IgD-negative memory B cell (primary cell): ENCODE results near the gene RIPPLY1. TPM values are rescaled to one million over a fixed set of nuclear protein-coding genes. Genes with fewer than 3 reads are reported as not detected.

Experiments used
- H3K27ac Mint-ChIP-seq, 3 donors: one replicate each; pipeline ENCODE4 v1.8.0; 2020 to 2022; ENCODE audit warnings: mild to moderate bottlenecking in 3 of 3, mixed read lengths in 3 of 3, moderate library complexity in 1 of 3
- H3K27me3 Mint-ChIP-seq: one replicate; pipeline ENCODE4 v1.8.0; 2021; ENCODE audit warnings: mixed read lengths
- H3K36me3 Mint-ChIP-seq: one replicate; pipeline ENCODE4 v1.8.0; 2020; ENCODE audit warnings: mild to moderate bottlenecking, mixed read lengths
- H3K4me1 Mint-ChIP-seq, 3 donors: one replicate each; pipeline ENCODE4 v1.8.0; 2020 to 2022; ENCODE audit warnings: mixed read lengths in 3 of 3, mild to moderate bottlenecking in 1 of 3
- H3K4me3 Mint-ChIP-seq, 4 donors: one replicate each; pipeline ENCODE4 v1.8.0; 2020 to 2022; ENCODE audit warnings: mild to moderate bottlenecking in 4 of 4, mixed read lengths in 4 of 4, moderate library complexity in 3 of 4
- H3K9me3 Mint-ChIP-seq, 3 donors: one replicate each; pipeline ENCODE4 v1.8.0; 2020 to 2021; ENCODE audit warnings: mixed read lengths in 3 of 3, mild to moderate bottlenecking in 1 of 3
- polyA plus RNA-seq: library from polyadenylated mRNA; unstranded; fragments of 300-500 nt; fragmentation: Illumina TruSeq; gene quantifications from one replicate; pipeline ENCODE4 v1.2.3, GENCODE V29; 2021

Gene RIPPLY1
- polyA plus RNA-seq: not detected

GRCh38 chrX:106903291-106903824 is at the start of gene RIPPLY1:
TSS of gene RIPPLY1 (minus strand) at chrX:106903341. CDS start at chrX:106903287, 54 bp downstream.
- Mint-ChIP-seq H3K9me3 (no peaks in the 10 kb centered on the region), H3K27ac (no peak within 1 kb of the TSS), H3K4me3 (no peak within 1 kb of the TSS), H3K36me3 (no peaks in the 10 kb centered on the region), H3K27me3 (peaks cover 1% of the 10 kb centered on the region), H3K4me1 (no peaks in the 10 kb centered on the region)

GRCh38 chrX:106952538-106952937 is 49.4 kb upstream of the RIPPLY1 start:
- no peaks in the 10 kb centered on the region for H3K9me3 Mint-ChIP-seq
- no peak overlapping the region for H3K4me3 Mint-ChIP-seq
- H3K36me3 Mint-ChIP-seq: no peaks in the 10 kb centered on the region
- no peaks in the 10 kb centered on the region for H3K4me1 Mint-ChIP-seq
- H3K27me3 Mint-ChIP-seq: no peaks in the 10 kb centered on the region
- H3K27ac Mint-ChIP-seq: no peak overlapping the region

GRCh38 chrX:106952089-106952488 is 48.9 kb upstream of the RIPPLY1 start:
- Mint-ChIP-seq H3K27me3 (no peaks in the 10 kb centered on the region), H3K36me3 (no peaks in the 10 kb centered on the region), H3K27ac (no peak overlapping the region)

GRCh38 chrX:106951230-106951629 is 48.1 kb upstream of the RIPPLY1 start:
- Mint-ChIP-seq H3K36me3 (no peaks in the 10 kb centered on the region), H3K4me1 (no peaks in the 10 kb centered on the region), H3K27me3 (peaks cover 1% of the 10 kb centered on the region), H3K4me3 (no peak overlapping the region), H3K27ac (no peak overlapping the region), H3K9me3 (no peaks in the 10 kb centered on the region)

More at GRCh38 chrX:106952089-106952488, 48.9 kb upstream of the RIPPLY1 start:
- no peak overlapping the region for H3K4me3 Mint-ChIP-seq
- H3K9me3 Mint-ChIP-seq: no peaks in the 10 kb centered on the region
- no peaks in the 10 kb centered on the region for H3K4me1 Mint-ChIP-seq

GRCh38 chrX:106950381-106950780 is 47.2 kb upstream of the RIPPLY1 start:
- Mint-ChIP-seq H3K27ac (no peak overlapping the region), H3K9me3 (no peaks in the 10 kb centered on the region), H3K27me3 (peaks cover 1% of the 10 kb centered on the region), H3K36me3 (no peaks in the 10 kb centered on the region), H3K4me3 (no peak overlapping the region), H3K4me1 (no peaks in the 10 kb centered on the region)

GRCh38 chrX:106949366-106949765 is 46.2 kb upstream of the RIPPLY1 start:
- Mint-ChIP-seq H3K27me3 (peaks cover 1% of the 10 kb centered on the region), H3K4me3 (no peak overlapping the region), H3K9me3 (no peaks in the 10 kb centered on the region), H3K4me1 (no peaks in the 10 kb centered on the region), H3K27ac (no peak overlapping the region), H3K36me3 (no peaks in the 10 kb centered on the region)

- Mint-ChIP-seq H3K4me3 (no peak overlapping the region), H3K9me3 (no peaks in the 10 kb centered on the region), H3K27me3 (peaks cover 1% of the 10 kb centered on the region), H3K36me3 (no peaks in the 10 kb centered on the region), H3K4me1 (no peaks in the 10 kb centered on the region), H3K27ac (no peak overlapping the region)
These were observed 45.5 kb upstream of the RIPPLY1 start for GRCh38 chrX:106948641-106949040.

- Mint-ChIP-seq H3K36me3 (no peaks in the 10 kb centered on the region), H3K27ac (no peak overlapping the region), H3K4me3 (no peak overlapping the region), H3K4me1 (no peaks in the 10 kb centered on the region), H3K27me3 (peaks cover 1% of the 10 kb centered on the region), H3K9me3 (no peaks in the 10 kb centered on the region)
These were observed 43.3 kb upstream of the RIPPLY1 start for GRCh38 chrX:106946464-106946863.

GRCh38 chrX:106940068-106940467 is 36.9 kb upstream of the RIPPLY1 start:
- no peaks in the 10 kb centered on the region for H3K4me1 Mint-ChIP-seq
- no peak overlapping the region for H3K27ac Mint-ChIP-seq
- no peaks in the 10 kb centered on the region for H3K27me3 Mint-ChIP-seq
- H3K36me3 Mint-ChIP-seq: no peaks in the 10 kb centered on the region
- H3K9me3 Mint-ChIP-seq: no peaks in the 10 kb centered on the region
- no peak overlapping the region for H3K4me3 Mint-ChIP-seq

GRCh38 chrX:106939566-106939965 is 36.4 kb upstream of the RIPPLY1 start:
- Mint-ChIP-seq H3K4me1 (no peaks in the 10 kb centered on the region), H3K9me3 (no peaks in the 10 kb centered on the region), H3K36me3 (no peaks in the 10 kb centered on the region), H3K27me3 (no peaks in the 10 kb centered on the region), H3K27ac (no peak overlapping the region), H3K4me3 (no peak overlapping the region)

GRCh38 chrX:106936246-106936645 is 33.1 kb upstream of the RIPPLY1 start:
- Mint-ChIP-seq H3K4me1 (no peaks in the 10 kb centered on the region), H3K4me3 (no peak overlapping the region), H3K27me3 (no peaks in the 10 kb centered on the region), H3K9me3 (no peaks in the 10 kb centered on the region), H3K27ac (no peak overlapping the region), H3K36me3 (no peaks in the 10 kb centered on the region)

- no peaks in the 10 kb centered on the region for H3K4me1 Mint-ChIP-seq
- no peak overlapping the region for H3K4me3 Mint-ChIP-seq
- H3K27ac Mint-ChIP-seq: no peak overlapping the region
- no peaks in the 10 kb centered on the region for H3K9me3 Mint-ChIP-seq
- H3K27me3 Mint-ChIP-seq: no peaks in the 10 kb centered on the region
- H3K36me3 Mint-ChIP-seq: no peaks in the 10 kb centered on the region
These were observed 32.0 kb upstream of the RIPPLY1 start for GRCh38 chrX:106935175-106935574.

- Mint-ChIP-seq H3K4me1 (no peaks in the 10 kb centered on the region), H3K27ac (no peak overlapping the region), H3K9me3 (no peaks in the 10 kb centered on the region), H3K27me3 (no peaks in the 10 kb centered on the region), H3K4me3 (no peak overlapping the region), H3K36me3 (peaks cover 2% of the 10 kb centered on the region)
These were observed 30.4 kb upstream of the RIPPLY1 start for GRCh38 chrX:106933538-106933961.

GRCh38 chrX:106932960-106933537 is 29.9 kb upstream of the RIPPLY1 start:
- H3K27me3 Mint-ChIP-seq: no peaks in the 10 kb centered on the region
- H3K27ac Mint-ChIP-seq: no peak overlapping the region
- no peak overlapping the region for H3K4me3 Mint-ChIP-seq
- H3K4me1 Mint-ChIP-seq: no peaks in the 10 kb centered on the region
- no peaks in the 10 kb centered on the region for H3K9me3 Mint-ChIP-seq
- H3K36me3 Mint-ChIP-seq: peaks cover 2% of the 10 kb centered on the region

GRCh38 chrX:106932492-106932923 is 29.4 kb upstream of the RIPPLY1 start:
- H3K4me3 Mint-ChIP-seq: no peak overlapping the region
- no peaks in the 10 kb centered on the region for H3K4me1 Mint-ChIP-seq
- H3K27ac Mint-ChIP-seq: no peak overlapping the region
- H3K36me3 Mint-ChIP-seq: peaks cover 2% of the 10 kb centered on the region
- no peaks in the 10 kb centered on the region for H3K9me3 Mint-ChIP-seq
- no peaks in the 10 kb centered on the region for H3K27me3 Mint-ChIP-seq

- Mint-ChIP-seq H3K27me3 (no peaks in the 10 kb centered on the region), H3K4me3 (no peak overlapping the region), H3K36me3 (peaks cover 2% of the 10 kb centered on the region), H3K9me3 (no peaks in the 10 kb centered on the region), H3K27ac (no peak overlapping the region), H3K4me1 (no peaks in the 10 kb centered on the region)
These were observed 28.8 kb upstream of the RIPPLY1 start for GRCh38 chrX:106931831-106932491.
